ENCODE data around the gene GALNTL6.

- TF ChIP-seq ELF4 (IDR thresholded peaks at IDR 0.05): no peak
- no peak for TF ChIP-seq FOXM1 (IDR thresholded peaks at IDR 0.05; ENCODE audit: borderline replicate concordance)
- TF ChIP-seq HDGF (IDR thresholded peaks at IDR 0.05; ENCODE audit: borderline replicate concordance): no peak
- TF ChIP-seq ARNT (IDR thresholded peaks at IDR 0.05): no peak
These were observed 116.3 kb downstream of the GALNTL6 start for GRCh38 chr4:171929477-171929876.
